ENCODE measurements around the gene LYPD6B.

Gene LYPD6B

GRCh38 chr2:149044500-149044899 is 6.0 kb downstream of the LYPD6B start:
- Histone ChIP-seq H3K9me3 (ENCODE audit: insufficient read depth, low read length) (peaks cover 9% of the 10 kb centered on the region; the same call in 1 of the 2 replicates), H3F3A (ENCODE audit: insufficient read depth) (peaks cover 5% of the 10 kb centered on the region; the same call in 1 of the 2 replicates), H3K36me3 (ENCODE audit: low read length) (peaks cover 22% of the 10 kb centered on the region), H3K4me2 (ENCODE audit: low read depth, low read length, poor library complexity, severe bottlenecking) (no peak overlapping the region), H3K27me3 (ENCODE audit: low read length) (no peaks in the 10 kb centered on the region), H3K9me2 (replicated peaks; ENCODE audit: insufficient read depth, low read length) (no peaks in the 10 kb centered on the region), H4K20me1 (ENCODE audit: low read depth, low read length) (no peaks in the 10 kb centered on the region; the same call in 1 of the 2 replicates), H3K27ac (ENCODE audit: low read depth, low read length) (no peak overlapping the region), H3K4me3 (ENCODE audit: insufficient read depth, low read length, poor library complexity, severe bottlenecking) (no peak overlapping the region), H3K9ac (ENCODE audit: low read length) (no peak overlapping the region), H2AFZ (ENCODE audit: low read depth, low read length, severe bottlenecking) (no peak overlapping the region), H3K79me2 (ENCODE audit: insufficient read depth, low read length) (peaks cover 100% of the 10 kb centered on the region)
- TF ChIP-seq CTCF (IDR thresholded peaks at IDR 0.05; ENCODE audit: insufficient read depth, low read length, poor library complexity, severe bottlenecking) (no peak), EZH2phosphoT487 (conservative IDR thresholded peaks at IDR 0.05; ENCODE audit: low read length) (no peak)

- no peak overlapping the region for H3K27ac ChIP-seq (ENCODE audit: low read depth, low read length)
- H4K20me1 ChIP-seq (ENCODE audit: low read depth, low read length) = no peaks in the 10 kb centered on the region; the same call in 1 of the 2 replicates
- H3K9ac ChIP-seq (ENCODE audit: low read length) = no peak overlapping the region
- TF ChIP-seq CTCF (IDR thresholded peaks at IDR 0.05; ENCODE audit: insufficient read depth, low read length, poor library complexity, severe bottlenecking) = no peak
- TF ChIP-seq EZH2phosphoT487 (conservative IDR thresholded peaks at IDR 0.05; ENCODE audit: low read length) = no peak
- H3F3A ChIP-seq (ENCODE audit: insufficient read depth) = no peaks in the 10 kb centered on the region
- H3K4me3 ChIP-seq (ENCODE audit: insufficient read depth, low read length, poor library complexity, severe bottlenecking) = no peak overlapping the region
- H3K4me2 ChIP-seq (ENCODE audit: low read depth, low read length, poor library complexity, severe bottlenecking) = no peak overlapping the region
- H3K79me2 ChIP-seq (ENCODE audit: insufficient read depth, low read length) = peaks cover 88% of the 10 kb centered on the region
- H2AFZ ChIP-seq (ENCODE audit: low read depth, low read length, severe bottlenecking) = no peak overlapping the region
- H3K9me3 ChIP-seq (ENCODE audit: insufficient read depth, low read length) = peaks cover 9% of the 10 kb centered on the region; the same call in 1 of the 2 replicates
- H3K27me3 ChIP-seq (ENCODE audit: low read length) = no peaks in the 10 kb centered on the region
- H3K36me3 ChIP-seq (ENCODE audit: low read length) = peaks cover 22% of the 10 kb centered on the region
- no peaks in the 10 kb centered on the region for H3K9me2 ChIP-seq (replicated peaks; ENCODE audit: insufficient read depth, low read length)
These were observed 8.6 kb downstream of the LYPD6B start for GRCh38 chr2:149047118-149047517.

- Histone ChIP-seq H3K9me2 (replicated peaks; ENCODE audit: insufficient read depth, low read length) (no peaks in the 10 kb centered on the region), H3K79me2 (ENCODE audit: insufficient read depth, low read length) (peaks cover 86% of the 10 kb centered on the region), H3K9me3 (ENCODE audit: insufficient read depth, low read length) (peaks cover 9% of the 10 kb centered on the region; the same call in 1 of the 2 replicates), H3K36me3 (ENCODE audit: low read length) (peaks cover 22% of the 10 kb centered on the region), H3K4me3 (ENCODE audit: insufficient read depth, low read length, poor library complexity, severe bottlenecking) (no peak overlapping the region), H2AFZ (ENCODE audit: low read depth, low read length, severe bottlenecking) (no peak overlapping the region), H3F3A (ENCODE audit: insufficient read depth) (no peaks in the 10 kb centered on the region), H3K4me2 (ENCODE audit: low read depth, low read length, poor library complexity, severe bottlenecking) (no peak overlapping the region), H3K9ac (ENCODE audit: low read length) (no peak overlapping the region), H4K20me1 (ENCODE audit: low read depth, low read length) (no peaks in the 10 kb centered on the region), H3K27ac (ENCODE audit: low read depth, low read length) (no peak overlapping the region), H3K27me3 (ENCODE audit: low read length) (no peaks in the 10 kb centered on the region)
- TF ChIP-seq CTCF (IDR thresholded peaks at IDR 0.05; ENCODE audit: insufficient read depth, low read length, poor library complexity, severe bottlenecking) (no peak), EZH2phosphoT487 (conservative IDR thresholded peaks at IDR 0.05; ENCODE audit: low read length) (no peak)
These were observed 10.6 kb downstream of the LYPD6B start for GRCh38 chr2:149049142-149049541.
